ENCODE data around the gene SIAH3.

The SIAH3 gene

DNA sequence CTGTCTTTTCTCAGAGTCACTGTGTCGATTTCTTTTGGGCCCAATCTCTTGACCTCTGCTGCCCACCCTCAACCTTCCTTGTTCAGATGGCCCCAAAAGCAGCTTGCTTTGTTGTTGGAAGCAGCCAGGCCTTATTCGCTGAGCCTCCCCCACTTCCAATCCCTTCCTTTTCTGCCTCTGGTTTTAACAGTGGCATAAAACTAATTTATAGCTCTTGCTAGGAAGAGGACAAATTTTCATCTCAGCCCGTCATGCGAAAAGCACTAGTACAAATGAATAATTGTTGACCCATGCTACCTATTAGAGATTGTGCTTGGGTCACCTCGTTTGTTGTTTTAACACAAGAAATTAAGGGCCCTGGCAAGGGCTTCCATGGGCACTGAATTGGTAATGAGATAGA lies 51.1 kb downstream of the SIAH3 start:
- no peak for DNase-seq (ENCODE audit: low read depth)
- no peak overlapping the region for H3K4me3 ChIP-seq (ENCODE audit: low read length)
- TF ChIP-seq, protein P1, sequence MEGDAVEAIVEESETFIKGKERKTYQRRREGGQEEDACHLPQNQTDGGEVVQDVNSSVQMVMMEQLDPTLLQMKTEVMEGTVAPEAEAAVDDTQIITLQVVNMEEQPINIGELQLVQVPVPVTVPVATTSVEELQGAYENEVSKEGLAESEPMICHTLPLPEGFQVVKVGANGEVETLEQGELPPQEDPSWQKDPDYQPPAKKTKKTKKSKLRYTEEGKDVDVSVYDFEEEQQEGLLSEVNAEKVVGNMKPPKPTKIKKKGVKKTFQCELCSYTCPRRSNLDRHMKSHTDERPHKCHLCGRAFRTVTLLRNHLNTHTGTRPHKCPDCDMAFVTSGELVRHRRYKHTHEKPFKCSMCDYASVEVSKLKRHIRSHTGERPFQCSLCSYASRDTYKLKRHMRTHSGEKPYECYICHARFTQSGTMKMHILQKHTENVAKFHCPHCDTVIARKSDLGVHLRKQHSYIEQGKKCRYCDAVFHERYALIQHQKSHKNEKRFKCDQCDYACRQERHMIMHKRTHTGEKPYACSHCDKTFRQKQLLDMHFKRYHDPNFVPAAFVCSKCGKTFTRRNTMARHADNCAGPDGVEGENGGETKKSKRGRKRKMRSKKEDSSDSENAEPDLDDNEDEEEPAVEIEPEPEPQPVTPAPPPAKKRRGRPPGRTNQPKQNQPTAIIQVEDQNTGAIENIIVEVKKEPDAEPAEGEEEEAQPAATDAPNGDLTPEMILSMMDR (conservative IDR thresholded peaks at IDR 0.05; ENCODE audit: low read length), result no peak

DNA sequence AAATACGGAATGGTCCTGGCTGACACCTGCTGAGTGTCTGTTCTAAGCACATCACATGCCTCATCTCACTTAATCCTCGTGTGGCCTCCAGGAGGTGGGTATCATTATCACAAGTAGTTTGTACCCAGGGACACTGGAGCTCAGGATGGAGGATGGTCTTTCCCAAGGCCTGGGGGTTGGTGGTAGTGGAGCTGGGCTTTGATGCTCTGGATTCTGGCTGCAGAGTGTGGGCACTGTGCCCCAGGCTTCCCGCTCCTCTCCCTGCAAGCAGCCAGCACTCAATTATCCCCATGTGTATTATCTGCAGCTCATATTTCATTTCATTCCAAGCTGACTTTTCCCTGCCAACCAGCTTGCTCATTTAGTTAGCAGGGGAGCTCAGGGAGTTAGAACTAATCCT lies 52.1 kb downstream of the SIAH3 start:
- no peak overlapping the region for H3K4me3 ChIP-seq (ENCODE audit: low read length)
- TF ChIP-seq, protein P1 (conservative IDR thresholded peaks at IDR 0.05; ENCODE audit: low read length), result no peak
- DNase-seq (ENCODE audit: low read depth), result no peak

DNA sequence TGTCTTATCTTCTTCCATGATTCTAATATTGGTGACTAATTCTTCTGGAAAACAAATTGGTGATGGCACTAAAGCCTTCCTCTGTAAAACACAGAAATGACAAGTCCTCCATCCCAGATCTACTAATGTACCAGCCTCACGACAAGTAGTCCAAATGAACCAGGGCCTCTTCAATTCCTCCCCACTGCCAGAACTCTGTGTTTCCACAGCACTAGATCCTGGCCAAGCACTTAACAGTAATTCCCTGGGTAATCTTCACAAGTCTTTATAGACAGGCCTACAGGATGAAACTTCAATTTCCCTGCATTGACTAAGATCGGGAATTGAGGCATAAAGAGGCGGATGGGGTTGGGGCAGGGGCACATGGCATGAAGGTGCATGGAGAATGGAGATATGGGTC lies 52.7 kb downstream of the SIAH3 start:
- no peak for DNase-seq (ENCODE audit: low read depth)
- TF ChIP-seq, protein P1 (conservative IDR thresholded peaks at IDR 0.05; ENCODE audit: low read length), result no peak
- no peak overlapping the region for H3K4me3 ChIP-seq (ENCODE audit: low read length)

GRCh38 chr13:45796426-45797235 lies 54.9 kb downstream of the SIAH3 start:
- TF ChIP-seq, protein P1 (conservative IDR thresholded peaks at IDR 0.05; ENCODE audit: low read length), result no peak
- H3K4me3 ChIP-seq (ENCODE audit: low read length), result no peak overlapping the region
- no peak for DNase-seq (ENCODE audit: low read depth)

DNA sequence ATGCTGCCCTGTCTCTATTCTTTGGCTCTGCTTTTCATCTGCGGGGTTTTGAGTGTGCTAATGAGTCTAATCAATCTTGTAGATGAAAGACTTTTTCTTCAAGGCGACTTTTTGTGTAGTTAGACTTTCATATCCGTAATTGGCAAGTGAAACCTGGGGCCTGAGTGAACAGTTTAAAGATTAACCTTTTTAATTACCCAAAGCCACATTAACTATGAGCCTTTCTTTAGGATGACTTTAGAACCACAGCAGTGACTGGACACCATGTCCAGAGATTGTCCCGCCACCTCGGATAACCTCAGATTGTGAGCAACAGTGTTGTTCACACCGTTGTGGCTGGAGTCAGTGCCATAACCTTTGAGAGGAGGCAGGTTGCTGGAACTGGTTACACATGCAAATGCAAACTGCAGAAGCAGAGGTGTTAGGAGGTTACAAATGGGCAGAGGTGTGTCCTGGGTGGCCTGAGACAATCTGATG lies 58.7 kb downstream of the SIAH3 start:
- TF ChIP-seq, protein P1 (conservative IDR thresholded peaks at IDR 0.05; ENCODE audit: low read length), result no peak
- H3K4me3 ChIP-seq (ENCODE audit: low read length), result no peak overlapping the region
- DNase-seq (ENCODE audit: low read depth), result no peak

DNA sequence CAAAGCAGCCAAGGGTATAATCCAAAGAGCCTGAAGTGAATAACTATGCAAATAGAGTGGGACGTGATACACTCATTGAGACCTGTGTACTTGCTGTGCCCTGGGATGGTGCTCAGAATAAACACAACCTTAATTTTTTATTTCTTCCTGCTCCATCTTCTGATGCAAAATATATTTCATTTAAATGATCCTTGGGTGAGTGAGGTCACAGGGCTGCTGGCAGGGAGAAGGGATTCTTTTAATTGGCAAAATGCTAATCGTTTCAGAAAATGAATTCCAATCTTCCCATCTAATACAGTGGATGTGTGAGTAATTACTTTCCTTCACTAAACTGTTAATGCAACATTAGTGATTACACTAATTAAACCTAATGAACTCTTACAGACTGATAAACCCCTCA lies 63.5 kb downstream of the SIAH3 start:
- TF ChIP-seq, protein P1 (conservative IDR thresholded peaks at IDR 0.05; ENCODE audit: low read length), result no peak
- DNase-seq (ENCODE audit: low read depth), result no peak
- H3K4me3 ChIP-seq (ENCODE audit: low read length), result no peak overlapping the region

GRCh38 chr13:45787346-45787745 lies 64.2 kb downstream of the SIAH3 start:
- DNase-seq (ENCODE audit: low read depth), result no peak
- TF ChIP-seq, protein P1 (conservative IDR thresholded peaks at IDR 0.05; ENCODE audit: low read length), result no peak
- no peak overlapping the region for H3K4me3 ChIP-seq (ENCODE audit: low read length)

Data from AG10803 (cell line).